ENCODE data around the gene PSMA3.

DNA sequence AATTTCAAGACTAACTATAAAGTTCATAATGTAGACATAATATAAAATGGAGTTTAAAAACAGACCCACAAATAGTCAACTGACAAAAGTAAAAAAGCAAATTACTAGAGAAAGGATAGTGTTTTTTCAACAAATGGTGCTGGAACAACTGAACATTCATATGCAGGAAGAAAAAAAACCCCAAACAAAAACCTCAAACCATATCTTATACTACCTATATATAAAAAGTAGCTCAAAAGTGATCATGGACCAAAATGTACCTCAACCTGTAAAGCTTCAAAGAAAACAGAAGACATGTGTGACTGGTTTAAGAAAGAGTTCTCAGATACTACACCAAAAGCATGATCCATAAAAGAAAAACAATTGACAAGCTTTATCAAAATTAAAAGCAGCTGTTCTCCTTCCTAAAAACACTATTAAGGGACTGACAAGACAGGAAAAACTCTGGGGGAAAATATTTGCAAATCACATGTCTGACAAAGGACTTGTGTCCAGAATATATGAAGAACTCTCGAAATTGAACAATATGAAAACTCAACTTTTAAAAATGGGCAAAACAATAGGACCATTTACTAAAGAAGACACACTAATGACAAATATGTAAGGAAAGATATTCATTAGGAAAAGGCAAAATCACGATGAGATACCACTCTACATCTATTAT lies 31.0 kb downstream of the PSMA3 start:
- TF ChIP-seq, protein P1, sequence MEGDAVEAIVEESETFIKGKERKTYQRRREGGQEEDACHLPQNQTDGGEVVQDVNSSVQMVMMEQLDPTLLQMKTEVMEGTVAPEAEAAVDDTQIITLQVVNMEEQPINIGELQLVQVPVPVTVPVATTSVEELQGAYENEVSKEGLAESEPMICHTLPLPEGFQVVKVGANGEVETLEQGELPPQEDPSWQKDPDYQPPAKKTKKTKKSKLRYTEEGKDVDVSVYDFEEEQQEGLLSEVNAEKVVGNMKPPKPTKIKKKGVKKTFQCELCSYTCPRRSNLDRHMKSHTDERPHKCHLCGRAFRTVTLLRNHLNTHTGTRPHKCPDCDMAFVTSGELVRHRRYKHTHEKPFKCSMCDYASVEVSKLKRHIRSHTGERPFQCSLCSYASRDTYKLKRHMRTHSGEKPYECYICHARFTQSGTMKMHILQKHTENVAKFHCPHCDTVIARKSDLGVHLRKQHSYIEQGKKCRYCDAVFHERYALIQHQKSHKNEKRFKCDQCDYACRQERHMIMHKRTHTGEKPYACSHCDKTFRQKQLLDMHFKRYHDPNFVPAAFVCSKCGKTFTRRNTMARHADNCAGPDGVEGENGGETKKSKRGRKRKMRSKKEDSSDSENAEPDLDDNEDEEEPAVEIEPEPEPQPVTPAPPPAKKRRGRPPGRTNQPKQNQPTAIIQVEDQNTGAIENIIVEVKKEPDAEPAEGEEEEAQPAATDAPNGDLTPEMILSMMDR (IDR thresholded peaks at IDR 0.05; ENCODE audit: poor library complexity, severe bottlenecking): no peak
- TF ChIP-seq, protein P2, sequence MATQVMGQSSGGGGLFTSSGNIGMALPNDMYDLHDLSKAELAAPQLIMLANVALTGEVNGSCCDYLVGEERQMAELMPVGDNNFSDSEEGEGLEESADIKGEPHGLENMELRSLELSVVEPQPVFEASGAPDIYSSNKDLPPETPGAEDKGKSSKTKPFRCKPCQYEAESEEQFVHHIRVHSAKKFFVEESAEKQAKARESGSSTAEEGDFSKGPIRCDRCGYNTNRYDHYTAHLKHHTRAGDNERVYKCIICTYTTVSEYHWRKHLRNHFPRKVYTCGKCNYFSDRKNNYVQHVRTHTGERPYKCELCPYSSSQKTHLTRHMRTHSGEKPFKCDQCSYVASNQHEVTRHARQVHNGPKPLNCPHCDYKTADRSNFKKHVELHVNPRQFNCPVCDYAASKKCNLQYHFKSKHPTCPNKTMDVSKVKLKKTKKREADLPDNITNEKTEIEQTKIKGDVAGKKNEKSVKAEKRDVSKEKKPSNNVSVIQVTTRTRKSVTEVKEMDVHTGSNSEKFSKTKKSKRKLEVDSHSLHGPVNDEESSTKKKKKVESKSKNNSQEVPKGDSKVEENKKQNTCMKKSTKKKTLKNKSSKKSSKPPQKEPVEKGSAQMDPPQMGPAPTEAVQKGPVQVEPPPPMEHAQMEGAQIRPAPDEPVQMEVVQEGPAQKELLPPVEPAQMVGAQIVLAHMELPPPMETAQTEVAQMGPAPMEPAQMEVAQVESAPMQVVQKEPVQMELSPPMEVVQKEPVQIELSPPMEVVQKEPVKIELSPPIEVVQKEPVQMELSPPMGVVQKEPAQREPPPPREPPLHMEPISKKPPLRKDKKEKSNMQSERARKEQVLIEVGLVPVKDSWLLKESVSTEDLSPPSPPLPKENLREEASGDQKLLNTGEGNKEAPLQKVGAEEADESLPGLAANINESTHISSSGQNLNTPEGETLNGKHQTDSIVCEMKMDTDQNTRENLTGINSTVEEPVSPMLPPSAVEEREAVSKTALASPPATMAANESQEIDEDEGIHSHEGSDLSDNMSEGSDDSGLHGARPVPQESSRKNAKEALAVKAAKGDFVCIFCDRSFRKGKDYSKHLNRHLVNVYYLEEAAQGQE (IDR thresholded peaks at IDR 0.05; ENCODE audit: borderline replicate concordance): no peak
